ENCODE results near the gene MAD2L1.
"Not testable (repeated sequence)": the region's sequence is repeated elsewhere in the genome, so short reads cannot be mapped to it uniquely, and the experiment has no call there.

MAD2L1 gene

GRCh38 chr4:120066517-120067340, at the start of gene MAD2L1:
Gene MAD2L1 (minus strand): TSS chr4:120066848. CDS start chr4:120066734, 114 bp downstream.
- DNase-seq = peak; percentile 78 to 89

DNA sequence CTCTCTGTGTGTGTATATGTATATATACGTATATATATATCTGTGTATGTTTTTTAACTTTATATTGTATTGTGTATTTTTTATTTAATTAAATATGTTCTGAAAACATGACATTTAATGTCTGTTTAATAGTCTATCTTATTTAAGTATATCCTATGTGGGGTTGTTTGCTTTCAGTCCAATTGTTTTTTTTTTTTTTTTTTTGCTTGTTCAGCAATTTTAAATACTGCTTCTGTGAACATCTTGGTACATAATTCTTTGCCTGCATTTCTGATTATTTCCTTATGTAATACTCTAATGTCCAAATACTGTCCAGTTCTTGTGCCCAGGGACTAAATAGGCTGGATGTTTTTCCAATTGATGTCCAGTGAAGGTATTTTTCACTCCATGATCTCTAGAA, 45.1 kb upstream of the MAD2L1 start:
- DNase-seq = no peak

- DNase-seq = no peak
Observed at GRCh38 chr4:120109406-120109805, 42.8 kb upstream of the MAD2L1 start.

DNA sequence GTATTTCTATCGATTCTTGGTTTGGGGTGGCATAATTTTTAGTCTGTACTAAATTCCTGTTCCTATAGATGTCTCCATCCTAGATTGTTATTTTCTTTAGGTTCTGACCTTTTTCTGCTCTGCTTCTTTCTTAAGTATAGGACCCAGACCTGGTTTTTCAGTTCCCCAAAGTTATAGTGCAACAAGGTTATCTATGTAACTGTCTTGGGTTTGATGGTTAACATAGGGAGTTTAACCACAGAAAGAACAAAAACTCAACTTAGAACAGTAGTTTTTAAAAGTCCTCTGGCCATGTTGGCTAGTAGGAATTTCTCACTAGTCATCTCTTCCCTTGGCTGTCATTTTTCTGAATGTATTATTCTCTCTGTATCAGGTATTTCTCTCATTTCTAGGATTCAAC, 38.8 kb upstream of the MAD2L1 start:
- no peak for DNase-seq

GRCh38 chr4:120096508-120097297, 30.1 kb upstream of the MAD2L1 start:
- DNase-seq = no peak

GRCh38 chr4:120088507-120088906, 21.9 kb upstream of the MAD2L1 start:
- no peak for DNase-seq

DNA sequence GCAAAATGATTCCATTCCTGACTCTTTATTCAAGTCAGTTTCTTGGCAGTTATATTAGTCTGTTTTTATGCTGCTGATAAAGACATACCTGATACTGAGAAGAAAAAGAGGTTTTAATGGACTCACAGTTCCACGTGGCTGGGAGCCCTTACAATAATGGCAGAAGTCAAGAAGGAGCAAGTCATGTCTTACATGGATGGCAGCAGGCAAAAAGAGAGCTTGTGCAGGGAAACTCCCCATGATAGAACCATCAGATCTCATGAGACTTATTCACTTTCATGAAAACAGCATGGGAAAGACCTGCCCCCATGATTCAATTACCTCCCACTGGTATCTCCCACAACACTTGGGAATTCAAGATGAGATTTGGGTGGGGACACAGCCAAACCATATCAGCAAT, 21.4 kb upstream of the MAD2L1 start:
- not testable (repeated sequence) for DNase-seq

DNA sequence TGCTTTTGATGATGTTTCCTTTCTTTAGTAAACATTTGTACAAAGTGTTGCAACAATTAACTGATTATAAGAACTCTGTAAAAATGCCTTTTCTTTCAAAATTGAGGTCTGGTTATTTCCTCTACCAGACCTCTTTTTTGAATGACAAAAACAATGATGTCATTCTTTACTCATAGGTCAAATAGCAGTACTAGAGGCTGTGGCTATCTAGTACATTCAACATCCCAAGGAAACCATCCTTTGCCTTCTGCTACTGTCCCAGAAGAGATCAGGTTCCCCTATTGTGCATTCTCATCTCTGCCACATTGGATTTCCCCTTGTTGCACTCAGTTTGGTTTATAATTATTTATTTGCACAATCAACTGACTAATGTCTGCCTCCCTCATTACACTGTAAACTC, 19.1 kb upstream of the MAD2L1 start:
- DNase-seq = no peak

DNA sequence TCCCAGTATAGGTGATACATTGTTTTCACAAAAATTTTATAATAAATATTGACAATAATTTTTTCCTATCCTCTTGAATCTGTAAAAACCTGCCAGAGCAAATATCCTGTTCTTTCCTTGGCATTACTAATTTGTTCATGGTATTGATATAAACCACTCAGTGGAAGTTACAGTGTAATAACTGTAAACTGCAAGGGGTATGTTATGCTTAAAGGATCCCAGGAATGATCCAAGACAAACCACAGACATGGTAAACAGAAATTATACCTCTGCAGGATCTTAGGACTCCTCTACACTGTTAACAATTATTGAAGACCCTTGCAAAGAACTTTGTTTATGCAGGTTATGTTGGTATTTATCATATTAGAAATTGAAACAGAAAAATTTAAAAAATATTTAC, 17.7 kb upstream of the MAD2L1 start:
- DNase-seq = no peak

DNA sequence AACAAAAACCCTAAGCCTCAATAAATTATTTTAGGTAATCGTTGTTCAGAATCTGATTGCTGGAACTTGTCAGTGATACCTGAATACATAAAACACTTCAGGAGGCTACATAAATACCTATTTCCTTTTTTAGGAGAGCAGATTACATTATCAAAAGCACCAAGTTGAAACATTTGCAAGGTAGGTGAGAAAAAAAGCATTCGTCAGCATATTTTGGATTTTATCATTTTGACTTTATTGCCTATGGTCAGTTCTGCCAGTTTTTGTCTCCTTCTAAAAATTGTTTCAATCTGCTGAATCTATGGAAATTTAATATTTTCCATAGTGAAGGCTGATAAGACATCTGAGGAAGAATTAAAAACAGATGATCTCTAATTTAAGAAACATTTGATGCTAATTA, 16.5 kb upstream of the MAD2L1 start:
- DNase-seq = no peak

- no peak for DNase-seq
Observed at GRCh38 chr4:120082251-120082650, 15.6 kb upstream of the MAD2L1 start.

DNA sequence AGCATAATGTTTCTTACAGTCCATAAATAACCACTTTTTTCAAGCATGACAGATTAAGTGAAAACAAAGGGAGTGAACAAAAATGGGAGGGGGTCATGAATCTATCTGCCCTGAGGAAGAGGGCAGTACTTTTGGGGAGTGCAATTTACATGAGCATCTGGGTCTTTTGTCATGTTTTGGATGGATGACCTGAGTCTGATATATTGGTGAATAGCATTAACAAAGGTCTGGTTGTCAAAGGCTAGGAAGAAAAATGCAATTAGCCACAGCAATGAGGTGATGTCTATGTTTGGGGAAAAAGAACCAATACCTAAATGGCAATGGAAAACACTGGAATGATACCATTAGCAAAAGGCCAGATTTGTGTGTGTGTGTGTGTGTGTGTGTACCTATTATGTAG, 15.1 kb upstream of the MAD2L1 start:
- DNase-seq = no peak

GRCh38 chr4:120080533-120080932, 13.9 kb upstream of the MAD2L1 start:
- DNase-seq = no peak

DNA sequence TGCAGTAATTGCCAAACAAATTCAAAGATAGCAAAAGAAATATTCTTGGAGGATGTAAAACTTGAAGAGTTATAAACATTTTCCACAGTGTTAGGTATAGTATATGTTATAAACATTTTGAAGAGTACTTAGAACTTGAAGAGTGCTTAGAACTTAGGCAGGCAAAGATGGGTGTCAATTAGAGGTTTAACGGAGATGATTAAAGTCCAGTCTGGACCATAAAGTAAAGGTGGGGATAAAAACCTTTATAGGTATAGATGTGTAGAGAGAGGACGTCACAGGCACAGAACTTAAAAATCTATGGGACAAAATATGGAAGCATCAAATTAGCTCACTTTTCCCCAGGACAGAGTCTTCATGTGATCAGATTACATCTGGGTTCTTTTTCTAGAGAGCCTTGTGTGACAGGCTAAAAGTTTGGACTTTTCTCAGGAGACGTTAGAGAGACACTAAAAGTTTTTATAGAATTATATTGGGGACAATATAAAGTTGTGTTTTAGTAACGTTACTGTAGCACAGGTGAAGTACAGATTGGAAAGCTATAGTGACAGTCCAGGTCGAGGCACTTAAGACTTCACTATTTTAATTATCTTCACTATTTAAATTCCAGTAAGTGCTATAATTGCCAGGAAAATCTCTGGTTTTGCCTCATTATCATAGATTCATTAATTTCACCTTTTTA, 13.3 kb upstream of the MAD2L1 start:
- no peak for DNase-seq

GRCh38 chr4:120078216-120078615, 11.6 kb upstream of the MAD2L1 start:
- DNase-seq = no peak

DNA sequence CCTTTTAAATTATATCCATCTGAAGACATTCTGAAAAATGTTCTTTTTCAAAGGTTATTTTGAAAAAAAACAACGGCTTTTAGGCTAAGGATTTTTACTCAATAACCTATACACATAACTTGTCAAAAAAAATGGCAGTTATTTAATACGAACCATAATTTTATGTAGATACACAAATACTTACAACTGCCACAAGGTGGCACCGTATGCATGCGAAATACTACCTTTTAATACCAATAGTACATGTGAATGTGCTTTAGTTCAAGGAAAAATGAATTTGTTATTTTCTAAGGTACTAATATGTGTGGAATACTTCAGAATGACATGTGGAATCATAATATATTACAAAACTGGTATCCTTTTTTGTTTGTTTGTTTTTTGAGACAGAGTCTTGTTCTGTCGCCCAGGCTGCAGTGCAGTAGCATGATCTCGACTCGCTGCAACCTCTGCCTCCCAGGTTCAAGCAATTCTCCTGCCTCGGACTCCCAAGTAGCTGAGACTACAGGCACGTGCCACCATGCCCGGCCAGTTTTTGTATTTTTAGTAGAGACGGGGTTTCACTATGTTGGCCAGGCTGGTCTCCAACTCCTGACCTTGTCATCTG, 4.6 kb upstream of the MAD2L1 start:
- DNase-seq = no peak

DNA sequence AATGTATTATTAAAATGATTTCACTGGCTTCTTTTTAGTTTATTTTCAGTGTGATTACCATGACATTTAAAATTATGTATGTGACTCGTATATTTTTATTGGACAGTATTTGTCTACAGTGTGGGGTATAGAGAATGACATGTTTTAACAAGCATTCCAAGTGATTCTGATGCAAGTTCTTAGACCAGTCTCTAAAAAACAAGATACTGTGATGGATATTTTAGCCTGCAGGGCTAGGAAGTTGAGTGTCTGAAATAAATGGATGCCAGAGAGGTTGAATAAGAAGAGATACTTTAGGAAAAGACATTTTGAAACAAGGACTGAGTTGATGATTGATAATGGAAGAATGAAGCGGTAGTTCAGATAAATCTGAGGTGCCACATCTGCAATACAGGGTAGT, 3.5 kb upstream of the MAD2L1 start:
- no peak for DNase-seq

GRCh38 chr4:120065974-120066516, 603 bp downstream of the MAD2L1 start:
- no peak for DNase-seq

GRCh38 chr4:120064887-120065286, 1.8 kb downstream of the MAD2L1 start:
- DNase-seq = no peak

DNA sequence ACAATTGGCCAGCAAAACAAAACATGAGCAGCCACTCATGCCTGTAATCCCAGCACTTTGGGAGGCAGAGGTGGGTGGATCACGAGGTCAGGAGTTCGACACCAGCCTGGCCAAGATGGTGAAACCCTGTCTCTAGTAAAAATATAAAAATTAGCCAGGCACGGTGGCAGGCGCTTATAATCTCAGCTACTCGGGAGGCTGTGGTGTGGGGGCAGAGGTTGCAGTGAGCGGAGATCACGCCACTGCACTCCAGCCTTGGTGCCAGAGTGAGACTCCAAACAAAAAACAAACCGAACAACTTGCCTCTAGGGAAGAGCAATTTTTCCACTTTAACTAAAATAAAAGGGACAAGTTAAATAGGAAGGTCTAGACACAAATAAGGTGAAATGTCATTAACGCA, 2.9 kb downstream of the MAD2L1 start:
- not testable (repeated sequence) for DNase-seq

GRCh38 chr4:120062663-120063195, 3.9 kb downstream of the MAD2L1 start:
- no peak for DNase-seq

DNA sequence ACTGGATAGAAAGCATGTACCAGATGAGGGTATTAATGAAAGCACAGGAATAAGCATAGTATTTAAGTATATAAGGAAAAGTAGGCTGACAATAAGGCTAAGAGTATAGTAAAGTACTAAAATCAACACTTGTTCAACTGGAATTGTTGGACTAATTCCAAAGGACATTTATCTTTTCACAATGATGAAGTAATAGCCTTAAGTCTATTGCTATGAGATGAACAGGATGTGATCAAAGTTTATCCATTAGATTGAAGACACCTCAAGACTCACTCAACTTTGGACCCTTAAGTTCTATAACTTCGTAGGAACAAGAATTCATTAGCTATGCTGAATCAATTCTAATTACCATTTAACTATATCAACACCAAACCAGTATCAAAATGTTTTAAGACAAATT, 7.6 kb downstream of the MAD2L1 start:
- DNase-seq = no peak

GRCh38 chr4:120057416-120057815, 9.2 kb downstream of the MAD2L1 start:
- no peak for DNase-seq
